H1 (cell line): Measurements from ENCODE around the gene SLC45A1.

ENCODE experiments used
- ATF2 ChIP-seq: IDR thresholded peaks from 2 replicates; pipeline ENCODE4 v1.6.1; 2012; ENCODE audit warnings: low read length, inconsistent platforms
- CTCF ChIP-seq, 3 experiments: IDR thresholded peaks; 1 replicate in 2 of 3; 2 replicates in 1 of 3; pipeline versions ENCODE4 v1.5.1 to v1.6.1; 2011; ENCODE audit warnings: low read length in 3 of 3, mild to moderate bottlenecking in 3 of 3, inconsistent platforms in 2 of 3, low read depth in 1 of 3, moderate library complexity in 1 of 3; ENCODE audit not compliant: insufficient read depth in 1 of 3; ENCODE audit errors: control extremely low read depth in 1 of 3
- EZH2 ChIP-seq: fragments of 200-600 bp; sonication (generic); IDR thresholded peaks from 2 replicates; pipeline ENCODE4 v1.7.1; 2012; ENCODE audit warnings: low read depth, mild to moderate bottlenecking, moderate library complexity, low read length, inconsistent platforms; ENCODE audit not compliant: severe bottlenecking
- JUN ChIP-seq: IDR thresholded peaks from 2 replicates; pipeline ENCODE4 v1.6.1; 2011; ENCODE audit warnings: low read depth, mild to moderate bottlenecking, improper control_type of control experiment, low read length
- POLR2A ChIP-seq, 2 experiments: IDR thresholded peaks; 1 replicate in 1 of 2; 2 replicates in 1 of 2; pipeline ENCODE4 v1.6.1; 2011; ENCODE audit warnings: low read depth in 2 of 2, low read length in 2 of 2, mild to moderate bottlenecking in 2 of 2; ENCODE audit errors: control extremely low read depth in 1 of 2
- TEAD4 ChIP-seq: IDR thresholded peaks from 2 replicates; pipeline ENCODE4 v1.6.1; 2012; ENCODE audit warnings: low read depth, low read length, inconsistent platforms, mixed read lengths
- YY1 ChIP-seq: IDR thresholded peaks from 2 replicates; pipeline ENCODE4 v1.6.1; 2011; ENCODE audit warnings: low read depth, mild to moderate bottlenecking, low read length
- TF ChIP-seq, protein P1 (sequence below): IDR thresholded peaks from 2 replicates; pipeline ENCODE4 v1.6.1; 2012; ENCODE audit warnings: inconsistent platforms
- TF ChIP-seq, protein P2 (sequence below): IDR thresholded peaks from 2 replicates; pipeline ENCODE4 v1.6.1; 2011; ENCODE audit warnings: low read length, improper control_type of control experiment

- TF ChIP-seq, protein P1, sequence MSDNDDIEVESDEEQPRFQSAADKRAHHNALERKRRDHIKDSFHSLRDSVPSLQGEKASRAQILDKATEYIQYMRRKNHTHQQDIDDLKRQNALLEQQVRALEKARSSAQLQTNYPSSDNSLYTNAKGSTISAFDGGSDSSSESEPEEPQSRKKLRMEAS = no peak
- TF ChIP-seq, protein P2, sequence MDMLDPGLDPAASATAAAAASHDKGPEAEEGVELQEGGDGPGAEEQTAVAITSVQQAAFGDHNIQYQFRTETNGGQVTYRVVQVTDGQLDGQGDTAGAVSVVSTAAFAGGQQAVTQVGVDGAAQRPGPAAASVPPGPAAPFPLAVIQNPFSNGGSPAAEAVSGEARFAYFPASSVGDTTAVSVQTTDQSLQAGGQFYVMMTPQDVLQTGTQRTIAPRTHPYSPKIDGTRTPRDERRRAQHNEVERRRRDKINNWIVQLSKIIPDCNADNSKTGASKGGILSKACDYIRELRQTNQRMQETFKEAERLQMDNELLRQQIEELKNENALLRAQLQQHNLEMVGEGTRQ = no peak
- TF ChIP-seq CTCF (IDR thresholded peaks at IDR 0.05; ENCODE audit: control extremely low read depth in 1 of 3, insufficient read depth in 1 of 3, low read depth in 1 of 3, low read length in 3 of 3) (no peak), JUN (no peak), EZH2 (no peak), ATF2 (no peak), YY1 (no peak), TEAD4 (no peak), POLR2A (IDR thresholded peaks at IDR 0.05; ENCODE audit: control extremely low read depth in 1 of 2, low read depth in 2 of 2, low read length in 2 of 2) (no peak)
Observed at GRCh38 chr1:8337776-8338525, 20.0 kb downstream of the SLC45A1 start.
